Activated T-helper 2 cell treated with anti-CD3 and anti-CD28 coated beads, Interferon-gamma antibody, Interleukin-2, Interleukin-4, amounts not matched to agents 10 μg/mL and 5 μg/mL and 100 μg/mL, durations not matched to agents 14 hours and 24 hours and 36 hours (primary cell): Measurements from ENCODE around the gene EPG5. TPM values are rescaled to one million over a fixed set of nuclear protein-coding genes. Genes with fewer than 3 reads are reported as not detected.

ENCODE experiments used
- DNase-seq: peaks from one replicate; pipeline ENCODE4 v3.0.0; 2021; ENCODE audit warnings: low spot score
- H3K27ac Mint-ChIP-seq: one replicate; pipeline ENCODE4 v1.8.0; 2021; ENCODE audit warnings: mixed read lengths
- H3K27me3 Mint-ChIP-seq: one replicate; pipeline ENCODE4 v1.8.0; 2021; ENCODE audit warnings: low read depth, mixed read lengths
- H3K36me3 Mint-ChIP-seq: one replicate; pipeline ENCODE4 v1.8.0; 2021; ENCODE audit warnings: low read depth, mixed read lengths
- H3K4me1 Mint-ChIP-seq: one replicate; pipeline ENCODE4 v1.8.0; 2021; ENCODE audit warnings: low read depth, mixed read lengths
- H3K4me3 Mint-ChIP-seq: one replicate; pipeline ENCODE4 v1.8.0; 2021; ENCODE audit warnings: low read depth, mild to moderate bottlenecking, moderate library complexity, mixed read lengths
- H3K9me3 Mint-ChIP-seq: one replicate; pipeline ENCODE4 v1.8.0; 2021; ENCODE audit warnings: mixed read lengths
- intact Hi-C: fragments of 100-400 bp; cut with micrococcal nuclease; formaldehyde crosslinking; loops from one replicate; pipeline ENCODE4 v1.15.1; 2023
- total RNA-seq: library from RNA; stranded (reverse); gene quantifications from 2 replicates; pipeline ENCODE4 v1.2.3, GENCODE V29; 2022

The EPG5 gene
- 17.1 and 17.4 TPM in 2 replicates for total RNA-seq

DNA sequence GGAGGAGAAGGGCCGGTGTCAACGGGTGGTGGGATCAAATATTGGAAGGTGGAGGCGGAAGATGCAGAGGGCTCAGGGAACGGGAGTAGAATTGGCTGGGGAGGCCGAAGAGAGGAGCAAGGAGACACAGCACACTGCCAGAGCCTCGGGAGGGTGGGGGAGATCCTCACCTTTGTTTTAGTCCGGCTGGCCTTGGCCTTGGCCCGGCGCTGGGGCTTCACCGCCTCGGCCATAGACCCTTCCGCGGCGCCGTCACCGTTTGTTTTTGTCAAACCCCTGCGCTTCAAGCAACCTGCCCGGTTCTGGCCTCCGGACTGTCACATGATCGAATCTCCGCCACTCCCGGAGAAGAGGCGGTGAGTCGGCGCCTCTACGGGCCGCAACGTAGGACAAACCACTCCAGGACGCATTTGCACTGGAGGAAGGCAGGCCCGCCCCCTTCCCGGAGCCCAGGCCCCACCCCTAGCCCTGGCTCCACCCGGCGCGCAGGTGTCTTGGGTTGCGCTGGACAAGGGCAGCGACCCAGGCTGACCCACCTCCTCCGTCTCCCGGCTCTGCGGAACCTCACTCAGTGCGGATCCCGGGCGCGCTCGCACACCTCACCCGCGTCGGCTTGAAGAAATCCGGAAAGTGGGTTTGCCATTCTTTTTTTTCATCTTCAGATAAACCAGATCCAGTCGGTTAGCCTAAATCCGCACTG is at the start of gene EPG5:
Gene EPG5, minus strand, starts transcription at position 323 of the 700 bp plus-strand sequence. Its CDS starts 90 bp downstream, at position 233.
- no peaks in the 10 kb centered on the region for H3K27me3 Mint-ChIP-seq
- DNase-seq = peak; percentile 92
- peak within 1 kb of the TSS; percentile 91 for H3K27ac Mint-ChIP-seq
- peaks cover 15% of the 10 kb centered on the region for H3K36me3 Mint-ChIP-seq
- H3K9me3 Mint-ChIP-seq = no peaks in the 10 kb centered on the region
- intact Hi-C loops = loop anchor here (1.0 to 2.0 kb wide), 4 partner anchors 92 to 296 kb away; a partner anchor contains a TSS
- H3K4me1 Mint-ChIP-seq = peaks cover 31% of the 10 kb centered on the region
- H3K4me3 Mint-ChIP-seq = peak within 1 kb of the TSS; percentile 98

GRCh38 chr18:46013484-46014189 is 46.5 kb upstream of the EPG5 start:
- H3K27ac Mint-ChIP-seq = peak overlapping the region; percentile 53
- no peaks in the 10 kb centered on the region for H3K27me3 Mint-ChIP-seq
- intact Hi-C loops = loop anchor here (1.0 to 5.0 kb wide), 6 partner anchors 15 to 346 kb away; no protein-coding TSS in a partner anchor
- no peak for DNase-seq
- peaks cover 49% of the 10 kb centered on the region for H3K36me3 Mint-ChIP-seq
- H3K4me1 Mint-ChIP-seq = peaks cover 18% of the 10 kb centered on the region
- no peak overlapping the region for H3K4me3 Mint-ChIP-seq
- no peaks in the 10 kb centered on the region for H3K9me3 Mint-ChIP-seq

DNA sequence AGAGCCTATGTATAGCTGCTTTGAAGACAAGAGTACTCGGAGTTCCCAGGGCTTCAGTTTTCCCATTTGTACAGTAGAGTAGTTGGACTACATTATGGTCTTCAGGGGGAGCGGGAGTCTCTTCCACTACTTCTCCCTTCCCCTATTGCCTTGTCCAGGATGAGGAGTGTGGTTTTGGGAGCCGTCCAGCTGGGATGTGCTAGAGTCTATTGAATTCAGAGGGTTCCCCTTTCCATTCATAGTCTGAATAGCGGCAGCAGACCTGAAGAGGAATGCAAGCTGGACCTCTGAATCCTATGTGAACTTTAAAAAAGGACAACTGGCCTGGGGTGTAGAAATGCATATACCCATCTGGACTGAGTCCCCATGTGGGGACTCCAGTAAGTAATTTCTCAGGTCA is 43.5 kb upstream of the EPG5 start:
- no peak overlapping the region for H3K4me3 Mint-ChIP-seq
- peaks cover 45% of the 10 kb centered on the region for H3K36me3 Mint-ChIP-seq
- H3K4me1 Mint-ChIP-seq = peaks cover 18% of the 10 kb centered on the region
- H3K27me3 Mint-ChIP-seq = no peaks in the 10 kb centered on the region
- no peak overlapping the region for H3K27ac Mint-ChIP-seq
- H3K9me3 Mint-ChIP-seq = no peaks in the 10 kb centered on the region
- intact Hi-C loops = loop anchor here (5.0 kb wide), 2 partner anchors 42 to 343 kb away; no protein-coding TSS in a partner anchor
- no peak for DNase-seq

GRCh38 chr18:46010050-46010449 is 42.9 kb upstream of the EPG5 start:
- Mint-ChIP-seq H3K9me3 (no peaks in the 10 kb centered on the region), H3K27me3 (no peaks in the 10 kb centered on the region), H3K36me3 (peaks cover 42% of the 10 kb centered on the region), H3K4me3 (no peak overlapping the region), H3K27ac (no peak overlapping the region), H3K4me1 (peaks cover 16% of the 10 kb centered on the region)
- no peak for DNase-seq
- intact Hi-C loops = loop anchor here (5.0 kb wide), 2 partner anchors 42 to 343 kb away; no protein-coding TSS in a partner anchor

GRCh38 chr18:46009125-46009840 is 42.2 kb upstream of the EPG5 start:
- Mint-ChIP-seq H3K27me3 (no peaks in the 10 kb centered on the region), H3K4me1 (peaks cover 11% of the 10 kb centered on the region), H3K9me3 (no peaks in the 10 kb centered on the region), H3K27ac (no peak overlapping the region), H3K4me3 (no peak overlapping the region), H3K36me3 (peaks cover 44% of the 10 kb centered on the region)
- intact Hi-C loops = no loop called here
- no peak for DNase-seq

DNA sequence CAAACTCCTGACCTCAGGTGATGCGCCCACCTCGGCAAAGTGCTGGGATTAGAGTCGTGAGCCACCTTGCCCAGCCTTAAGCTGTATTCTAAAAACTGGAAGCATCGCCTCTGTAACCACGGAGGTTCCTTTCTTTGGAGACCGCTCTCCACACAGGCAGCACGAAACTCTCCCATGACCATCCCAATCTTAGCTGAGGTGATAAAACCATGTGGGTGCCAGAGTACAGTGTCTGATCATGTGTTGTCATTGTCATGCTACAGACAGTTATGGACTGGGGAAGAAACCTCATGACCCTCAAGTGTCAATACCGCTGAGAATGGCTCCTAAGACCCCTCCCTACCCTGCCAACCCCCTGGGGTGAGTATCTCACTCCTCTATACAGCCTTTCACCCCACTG is 41.4 kb upstream of the EPG5 start:
- Mint-ChIP-seq H3K27ac (no peak overlapping the region), H3K36me3 (peaks cover 44% of the 10 kb centered on the region), H3K9me3 (no peaks in the 10 kb centered on the region), H3K4me1 (peaks cover 5% of the 10 kb centered on the region), H3K4me3 (no peak overlapping the region), H3K27me3 (no peaks in the 10 kb centered on the region)
- DNase-seq = no peak
- intact Hi-C loops = no loop called here

DNA sequence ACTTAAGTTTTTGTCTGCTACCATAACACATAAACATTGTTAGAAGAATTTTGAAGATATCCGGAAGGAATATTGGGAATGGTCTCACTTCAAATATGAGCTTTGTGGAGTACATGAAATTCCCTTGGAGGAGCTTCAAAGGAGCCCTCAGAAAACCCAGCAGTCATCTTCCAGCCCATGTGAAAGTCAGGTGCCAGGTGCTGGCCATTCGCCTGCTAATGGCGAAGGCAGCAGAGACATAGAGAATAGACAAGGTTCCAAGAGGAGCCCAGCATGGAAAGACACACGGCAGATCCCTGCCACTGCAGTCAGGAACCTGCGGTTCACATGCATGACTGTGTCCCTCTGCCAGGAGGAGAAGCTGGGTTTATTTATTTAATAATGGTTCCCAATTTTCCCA is 40.0 kb upstream of the EPG5 start:
- Mint-ChIP-seq H3K4me3 (no peak overlapping the region), H3K27me3 (no peaks in the 10 kb centered on the region), H3K27ac (no peak overlapping the region), H3K36me3 (peaks cover 55% of the 10 kb centered on the region), H3K4me1 (peaks cover 1% of the 10 kb centered on the region), H3K9me3 (peaks cover 9% of the 10 kb centered on the region)
- intact Hi-C loops = no loop called here
- no peak for DNase-seq

- Mint-ChIP-seq H3K36me3 (peaks cover 45% of the 10 kb centered on the region), H3K4me3 (no peak overlapping the region), H3K27me3 (no peaks in the 10 kb centered on the region), H3K9me3 (peaks cover 18% of the 10 kb centered on the region), H3K4me1 (peaks cover 32% of the 10 kb centered on the region), H3K27ac (no peak overlapping the region)
- DNase-seq = no peak
- intact Hi-C loops = no loop called here
Observed at GRCh38 chr18:46002934-46003333, 35.8 kb upstream of the EPG5 start.

DNA sequence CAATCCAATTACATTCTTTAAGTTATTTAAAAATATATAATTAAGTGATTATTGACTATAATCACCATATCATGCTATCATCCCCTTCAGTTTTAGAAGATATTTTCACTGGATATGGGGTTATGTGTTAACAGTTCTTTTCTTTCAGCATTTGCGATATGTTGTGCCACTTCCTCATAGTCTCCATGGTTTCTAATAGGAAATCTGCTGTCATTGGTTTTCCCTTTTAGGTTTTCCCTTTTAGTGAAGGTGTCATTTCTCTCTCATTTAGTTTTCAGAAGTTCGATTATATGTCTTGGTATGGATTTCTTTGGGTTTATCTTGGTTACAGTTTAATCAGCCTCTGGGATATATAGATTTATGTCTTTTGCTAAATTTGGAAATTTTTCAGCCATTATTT is 34.8 kb upstream of the EPG5 start:
- no peak for DNase-seq
- H3K36me3 Mint-ChIP-seq = peaks cover 45% of the 10 kb centered on the region
- intact Hi-C loops = no loop called here

GRCh38 chr18:46001074-46001473 is 33.9 kb upstream of the EPG5 start:
- H3K4me1 Mint-ChIP-seq = peaks cover 40% of the 10 kb centered on the region
- H3K27ac Mint-ChIP-seq = peak overlapping the region; percentile 27
- DNase-seq = no peak
- H3K9me3 Mint-ChIP-seq = peaks cover 18% of the 10 kb centered on the region
- no peaks in the 10 kb centered on the region for H3K27me3 Mint-ChIP-seq
- H3K4me3 Mint-ChIP-seq = no peak overlapping the region
- H3K36me3 Mint-ChIP-seq = peaks cover 45% of the 10 kb centered on the region
- intact Hi-C loops = no loop called here

More for the DNA sequence above, 34.8 kb upstream of the EPG5 start:
- no peaks in the 10 kb centered on the region for H3K27me3 Mint-ChIP-seq
- H3K9me3 Mint-ChIP-seq = peaks cover 18% of the 10 kb centered on the region
- H3K4me3 Mint-ChIP-seq = no peak overlapping the region
- no peak overlapping the region for H3K27ac Mint-ChIP-seq
- peaks cover 38% of the 10 kb centered on the region for H3K4me1 Mint-ChIP-seq

GRCh38 chr18:45999536-45999935 is 32.4 kb upstream of the EPG5 start:
- H3K27me3 Mint-ChIP-seq = no peaks in the 10 kb centered on the region
- intact Hi-C loops = loop anchor here (2.0 to 5.0 kb wide), 3 partner anchors 23 to 313 kb away; no protein-coding TSS in a partner anchor
- no peak overlapping the region for H3K4me3 Mint-ChIP-seq
- peaks cover 48% of the 10 kb centered on the region for H3K36me3 Mint-ChIP-seq
- H3K9me3 Mint-ChIP-seq = peaks cover 18% of the 10 kb centered on the region
- DNase-seq = no peak
- no peak overlapping the region for H3K27ac Mint-ChIP-seq
- peaks cover 41% of the 10 kb centered on the region for H3K4me1 Mint-ChIP-seq

- H3K27me3 Mint-ChIP-seq = no peaks in the 10 kb centered on the region
- peaks cover 54% of the 10 kb centered on the region for H3K36me3 Mint-ChIP-seq
- peak; percentile 20 for DNase-seq
- H3K4me3 Mint-ChIP-seq = peak overlapping the region; percentile 28
- peaks cover 41% of the 10 kb centered on the region for H3K4me1 Mint-ChIP-seq
- intact Hi-C loops = loop anchor here (1.0 to 5.0 kb wide), 5 partner anchors 15 to 311 kb away; no protein-coding TSS in a partner anchor
- peaks cover 18% of the 10 kb centered on the region for H3K9me3 Mint-ChIP-seq
- H3K27ac Mint-ChIP-seq = peak overlapping the region; percentile 85
Observed at GRCh38 chr18:45998244-45998643, 31.1 kb upstream of the EPG5 start.
